HCT116 (cell line): ENCODE measurements around the gene DRC7. TPM values are rescaled to one million over a fixed set of nuclear protein-coding genes. Genes with fewer than 3 reads are reported as not detected.

ENCODE experiments used
- ATAC-seq: fragments of 200-7000 bp; cut with Tn5 transposase; 2 replicates; pipeline ENCODE4 v1.9.1; 2020; ENCODE audit warnings: mild to moderate bottlenecking, moderate library complexity
- BruUV-seq: library from RNA; stranded (reverse); fragments of 400-500 nt; replicated peaks from 2 replicates; lab custom pipeline; 2021; lab: Mats Ljungman, UMichigan
- CTCF ChIA-PET: fragments of 300-600 bp; sonication (Branson Sonifier 250); formaldehyde crosslinking; loops from one replicate; lab custom pipeline; 2021; ENCODE audit warnings: antibody characterized with exemption; lab: Charles Lee
- POLR2A ChIA-PET: fragments of 300-600, 350-600 bp; sonication (Branson Sonifier 250); formaldehyde crosslinking; loops from one replicate; lab custom pipeline; 2021; ENCODE audit warnings: antibody characterized with exemption; lab: Charles Lee
- RAD21 ChIA-PET, 2 experiments: fragments of 300-600 bp; sonication (Branson Sonifier 250); formaldehyde crosslinking; loops; one replicate each; lab custom pipeline; 2023; ENCODE audit warnings: low total read pairs in 2 of 2; ENCODE audit not compliant: uncharacterized antibody in 2 of 2, unreplicated experiment in 2 of 2, low non-redundant PET in 1 of 2; lab: Charles Lee
- DNase-seq: peaks from one replicate; pipeline ENCODE4 v3.0.0-alpha.2; 2010; ENCODE audit warnings: low read depth, low spot score
- H2AFZ ChIP-seq: fragments of 200-600 bp; shearing (Covaris generic), sonication (generic); 2 replicates; pipeline ENCODE4 v1.6.1; 2017; ENCODE audit warnings: low read depth, mixed run types, mixed read lengths, antibody characterized with exemption, low read length; ENCODE audit not compliant: poor library complexity, severe bottlenecking
- H3K27ac ChIP-seq: 2 replicates; pipeline ENCODE4 v1.5.1; 2012; ENCODE audit warnings: low read depth, low read length
- H3K27me3 ChIP-seq: fragments of 200-600 bp; sonication (generic); 2 replicates; pipeline ENCODE4 v1.6.1; 2016; ENCODE audit warnings: mixed run types, low read length, mixed read lengths; ENCODE audit not compliant: insufficient read depth
- H3K36me3 ChIP-seq, 2 experiments: fragments of 200-500 bp in 1 of 2; fragments of 200-600 bp in 1 of 2; sonication (Bioruptor generic) in 1 of 2; sonication (generic) in 1 of 2; 2 replicates each; pipeline versions ENCODE4 v1.5.1 to v1.6.1; 2014 to 2016; ENCODE audit warnings: low read length in 2 of 2, inconsistent platforms in 1 of 2, mixed read lengths in 1 of 2, mixed run types in 1 of 2; ENCODE audit not compliant: insufficient read depth in 2 of 2, control insufficient read depth in 1 of 2
- H3K4me1 ChIP-seq, 2 experiments: fragments of 200-600 bp in 1 of 2; sonication (generic) in 1 of 2; 2 replicates each; pipeline versions ENCODE4 v1.5.1 to v1.6.1; 2012 to 2017; ENCODE audit warnings: low read length in 2 of 2, inconsistent platforms in 1 of 2, mild to moderate bottlenecking in 1 of 2, mixed read lengths in 1 of 2, mixed run types in 1 of 2, moderate library complexity in 1 of 2; ENCODE audit not compliant: insufficient read depth in 2 of 2, control insufficient read depth in 1 of 2
- H3K4me2 ChIP-seq: fragments of 200-600 bp; sonication (generic); 2 replicates; pipeline ENCODE4 v1.6.1; 2017; ENCODE audit warnings: mixed run types, low read length, mixed read lengths
- H3K4me3 ChIP-seq, 2 experiments: fragments of 200-600 bp in 1 of 2; sonication (generic) in 1 of 2; replicated peaks in 1 of 2; 2 replicates each; pipeline ENCODE4 v1.5.1; 2011 to 2016; ENCODE audit warnings: low read length in 2 of 2, control low read depth in 1 of 2, low read depth in 1 of 2, mild to moderate bottlenecking in 1 of 2, mixed read lengths in 1 of 2, mixed run types in 1 of 2
- H3K79me2 ChIP-seq: fragments of 200-600 bp; sonication (generic); 2 replicates; pipeline ENCODE4 v1.6.1; 2017; ENCODE audit warnings: mild to moderate bottlenecking, mixed run types, low read length, moderate library complexity, mixed read lengths; ENCODE audit not compliant: insufficient read depth
- H3K9ac ChIP-seq: fragments of 200-600 bp; sonication (generic); 2 replicates; pipeline ENCODE4 v1.6.1; 2016; ENCODE audit warnings: low read length, mixed read lengths
- H3K9me2 ChIP-seq: fragments of 200-600 bp; sonication (generic), shearing (Covaris generic); 2 replicates; pipeline ENCODE4 v1.6.1; 2017; ENCODE audit warnings: mixed run types, mild to moderate bottlenecking, moderate library complexity; ENCODE audit not compliant: insufficient read depth
- H3K9me3 ChIP-seq, 2 experiments: fragments of 200-500 bp in 1 of 2; fragments of 200-600 bp in 1 of 2; sonication (Bioruptor generic) in 1 of 2; sonication (generic) in 1 of 2; 2 replicates each; pipeline ENCODE4 v1.6.1; 2014 to 2017; ENCODE audit warnings: low read length in 2 of 2, mixed read lengths in 2 of 2, inconsistent platforms in 1 of 2, low read depth in 1 of 2, mild to moderate bottlenecking in 1 of 2, mixed run types in 1 of 2, moderate library complexity in 1 of 2; ENCODE audit not compliant: control insufficient read depth in 1 of 2, insufficient read depth in 1 of 2
- H4K20me1 ChIP-seq: fragments of 200-600 bp; sonication (generic), shearing (Covaris generic); 2 replicates; pipeline ENCODE4 v1.6.1; 2017; ENCODE audit warnings: mixed run types, mild to moderate bottlenecking, moderate library complexity; ENCODE audit not compliant: insufficient read depth
- CBX3 ChIP-seq: IDR thresholded peaks from 2 replicates; pipeline ENCODE4 v1.6.1; 2012; ENCODE audit warnings: low read depth
- CEBPB ChIP-seq: IDR thresholded peaks from 2 replicates; pipeline ENCODE4 v1.6.1; 2012; ENCODE audit warnings: low read depth
- EGR1 ChIP-seq: IDR thresholded peaks from 2 replicates; pipeline ENCODE4 v1.6.1; 2012; ENCODE audit warnings: low read depth
- FOSL1 ChIP-seq: IDR thresholded peaks from 2 replicates; pipeline ENCODE4 v1.6.1; 2012; ENCODE audit warnings: low read depth
- POLR2A ChIP-seq: IDR thresholded peaks from 2 replicates; pipeline ENCODE4 v1.7.0; 2011; ENCODE audit warnings: borderline replicate concordance; ENCODE audit not compliant: insufficient read depth, insufficient read length; ENCODE audit errors: extremely low read depth
- RAD21 ChIP-seq: IDR thresholded peaks from 2 replicates; pipeline ENCODE4 v1.6.1; 2012; ENCODE audit warnings: low read depth, mild to moderate bottlenecking
- SIN3A ChIP-seq: IDR thresholded peaks from 2 replicates; pipeline ENCODE4 v1.6.1; 2012; ENCODE audit warnings: low read depth
- SRF ChIP-seq: IDR thresholded peaks from 2 replicates; pipeline ENCODE4 v1.6.1; 2012; ENCODE audit warnings: low read depth
- TCF7L2 ChIP-seq: IDR thresholded peaks from 2 replicates; pipeline ENCODE4 v1.7.0; 2011; ENCODE audit warnings: borderline replicate concordance, inconsistent platforms; ENCODE audit not compliant: insufficient read depth, insufficient read length; ENCODE audit errors: extremely low read depth
- YY1 ChIP-seq: IDR thresholded peaks from 2 replicates; pipeline ENCODE4 v1.6.1; 2011; ENCODE audit warnings: low read length, low read depth, moderate library complexity, mild to moderate bottlenecking; ENCODE audit not compliant: insufficient replicate concordance; ENCODE audit errors: extremely low read depth
- ZNF274 ChIP-seq: fragments of 200-500 bp; sonication (Bioruptor generic); IDR thresholded peaks from 2 replicates; pipeline ENCODE4 v1.6.1; 2014; ENCODE audit warnings: mild to moderate bottlenecking, low read depth, low read length, inconsistent platforms
- intact Hi-C: fragments of 100-400 bp; cut with micrococcal nuclease; formaldehyde crosslinking; loops from 2 replicates; pipeline ENCODE4 v1.10.0; 2022
- total RNA-seq: library from RNA; stranded (reverse); gene quantifications from one replicate; pipeline ENCODE4 v1.2.1, GENCODE V29; 2021; ENCODE audit not compliant: unreplicated experiment
- TF ChIP-seq, protein P1 (sequence below): IDR thresholded peaks from 2 replicates; pipeline ENCODE4 v1.6.1; 2012; ENCODE audit warnings: low read depth
- TF ChIP-seq, protein P2 (sequence below), 3 experiments: fragments of 200-600 bp in 1 of 3; sonication (generic) in 1 of 3; IDR thresholded peaks in 2 of 3; conservative IDR thresholded peaks in 1 of 3; 2 replicates each; pipeline ENCODE4 v1.5.1; 2012 to 2017; ENCODE audit warnings: low read depth in 2 of 3, low read length in 2 of 3, antibody characterized with exemption in 1 of 3, borderline replicate concordance in 1 of 3, control low read depth in 1 of 3, mild to moderate bottlenecking in 1 of 3, mixed read lengths in 1 of 3, mixed run types in 1 of 3, moderate library complexity in 1 of 3; ENCODE audit not compliant: insufficient read depth in 1 of 3
- TF ChIP-seq, protein P3 (sequence below): IDR thresholded peaks from 2 replicates; pipeline ENCODE4 v1.6.1; 2012

Gene DRC7
- total RNA-seq, 1 experiment from 2014 or later: 0.91 TPM

DNA sequence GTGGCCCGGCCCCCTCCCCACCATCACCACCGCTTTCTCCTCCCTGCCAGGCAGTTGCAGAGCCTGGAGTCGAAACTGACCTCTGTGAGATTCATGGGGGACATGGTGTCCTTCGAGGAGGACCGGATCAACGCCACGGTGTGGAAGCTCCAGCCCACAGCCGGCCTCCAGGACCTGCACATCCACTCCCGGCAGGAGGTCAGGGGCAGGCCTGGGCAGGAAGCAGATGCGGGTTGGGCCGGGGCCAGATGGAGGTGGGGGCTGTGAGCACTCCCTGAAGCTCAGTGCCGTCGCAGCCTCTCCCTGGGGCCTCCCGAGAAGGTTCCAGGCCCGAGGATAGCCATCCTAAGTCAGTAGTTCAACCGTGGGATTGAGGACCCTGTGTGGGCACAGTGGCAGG lies 40.7 kb upstream of the DRC7 start:
- intact Hi-C loops: no loop called here
- BruUV-seq: no TSS peak
- DNase-seq: no peak
- ATAC-seq: no peak
- ChIA-PET RAD21 (no interaction called here), CTCF (no interaction called here), POLR2A (no interaction called here)
- H3K27ac ChIP-seq: no peak overlapping the region
- no peaks in the 10 kb centered on the region for H3K79me2 ChIP-seq
- H3K9ac ChIP-seq: no peak overlapping the region
- H3K27me3 ChIP-seq: no peaks in the 10 kb centered on the region
- no peaks in the 10 kb centered on the region for H4K20me1 ChIP-seq
- no peaks in the 10 kb centered on the region for H3K9me2 ChIP-seq
- no peak for TF ChIP-seq FOSL1
- no peak for TF ChIP-seq YY1
- TF ChIP-seq SIN3A: no peak
- H2AFZ ChIP-seq: no peak overlapping the region
- no peaks in the 10 kb centered on the region for H3K9me3 ChIP-seq
- no peak overlapping the region for H3K4me3 ChIP-seq
- H3K36me3 ChIP-seq: no peaks in the 10 kb centered on the region
- peaks cover 0 to 3% of the 10 kb centered on the region in 2 experiments; a peak in 1 of 4 replicates for H3K4me1 ChIP-seq
- no peak overlapping the region for H3K4me2 ChIP-seq

DNA sequence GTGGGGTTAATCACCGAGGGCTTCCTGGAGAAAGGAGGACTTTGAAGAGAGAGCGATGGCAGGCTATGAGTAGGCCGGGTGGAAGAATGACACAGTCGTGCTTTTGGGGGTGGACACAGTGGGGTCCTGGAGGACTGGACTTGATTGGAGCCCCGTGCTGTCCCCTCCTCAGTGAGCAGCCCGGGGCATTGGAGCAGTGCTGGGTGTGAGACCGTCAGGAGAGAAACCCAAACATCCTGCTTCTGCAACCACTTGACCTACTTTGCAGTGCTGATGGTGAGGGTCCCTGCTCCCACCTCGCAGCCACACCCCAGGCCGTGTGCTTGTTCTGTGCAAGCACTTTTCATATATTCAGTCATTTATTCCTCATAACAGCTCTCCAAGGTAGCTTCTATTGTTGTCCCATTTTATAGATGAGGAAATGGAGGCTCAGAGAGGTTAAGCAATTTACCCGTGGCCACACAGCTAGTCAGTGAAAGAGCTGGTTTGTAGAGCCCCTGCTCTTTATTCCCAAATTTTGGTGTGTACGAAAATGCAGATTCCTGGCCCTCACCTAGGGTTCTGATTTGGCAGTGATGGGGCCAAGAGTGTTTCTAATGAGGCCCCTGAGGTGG lies 38.2 kb upstream of the DRC7 start:
- no peaks in the 10 kb centered on the region for H3K9me2 ChIP-seq
- no peaks in the 10 kb centered on the region for H3K27me3 ChIP-seq
- no TSS peak for BruUV-seq
- H4K20me1 ChIP-seq: no peaks in the 10 kb centered on the region
- intact Hi-C loops: no loop called here
- CTCF ChIA-PET: no interaction called here
- no peak for DNase-seq
- H3K79me2 ChIP-seq: no peaks in the 10 kb centered on the region
- POLR2A ChIA-PET: no interaction called here
- no peak overlapping the region for H2AFZ ChIP-seq
- no peak overlapping the region for H3K9ac ChIP-seq
- H3K9me3 ChIP-seq: no peaks in the 10 kb centered on the region
- TF ChIP-seq, protein P1, sequence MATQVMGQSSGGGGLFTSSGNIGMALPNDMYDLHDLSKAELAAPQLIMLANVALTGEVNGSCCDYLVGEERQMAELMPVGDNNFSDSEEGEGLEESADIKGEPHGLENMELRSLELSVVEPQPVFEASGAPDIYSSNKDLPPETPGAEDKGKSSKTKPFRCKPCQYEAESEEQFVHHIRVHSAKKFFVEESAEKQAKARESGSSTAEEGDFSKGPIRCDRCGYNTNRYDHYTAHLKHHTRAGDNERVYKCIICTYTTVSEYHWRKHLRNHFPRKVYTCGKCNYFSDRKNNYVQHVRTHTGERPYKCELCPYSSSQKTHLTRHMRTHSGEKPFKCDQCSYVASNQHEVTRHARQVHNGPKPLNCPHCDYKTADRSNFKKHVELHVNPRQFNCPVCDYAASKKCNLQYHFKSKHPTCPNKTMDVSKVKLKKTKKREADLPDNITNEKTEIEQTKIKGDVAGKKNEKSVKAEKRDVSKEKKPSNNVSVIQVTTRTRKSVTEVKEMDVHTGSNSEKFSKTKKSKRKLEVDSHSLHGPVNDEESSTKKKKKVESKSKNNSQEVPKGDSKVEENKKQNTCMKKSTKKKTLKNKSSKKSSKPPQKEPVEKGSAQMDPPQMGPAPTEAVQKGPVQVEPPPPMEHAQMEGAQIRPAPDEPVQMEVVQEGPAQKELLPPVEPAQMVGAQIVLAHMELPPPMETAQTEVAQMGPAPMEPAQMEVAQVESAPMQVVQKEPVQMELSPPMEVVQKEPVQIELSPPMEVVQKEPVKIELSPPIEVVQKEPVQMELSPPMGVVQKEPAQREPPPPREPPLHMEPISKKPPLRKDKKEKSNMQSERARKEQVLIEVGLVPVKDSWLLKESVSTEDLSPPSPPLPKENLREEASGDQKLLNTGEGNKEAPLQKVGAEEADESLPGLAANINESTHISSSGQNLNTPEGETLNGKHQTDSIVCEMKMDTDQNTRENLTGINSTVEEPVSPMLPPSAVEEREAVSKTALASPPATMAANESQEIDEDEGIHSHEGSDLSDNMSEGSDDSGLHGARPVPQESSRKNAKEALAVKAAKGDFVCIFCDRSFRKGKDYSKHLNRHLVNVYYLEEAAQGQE: no peak
- TF ChIP-seq EGR1 (no peak), RAD21 (no peak), TCF7L2 (no peak), SRF (no peak), POLR2A (no peak), CBX3 (no peak), ZNF274 (no peak), CEBPB (no peak)
- TF ChIP-seq, protein P2, sequence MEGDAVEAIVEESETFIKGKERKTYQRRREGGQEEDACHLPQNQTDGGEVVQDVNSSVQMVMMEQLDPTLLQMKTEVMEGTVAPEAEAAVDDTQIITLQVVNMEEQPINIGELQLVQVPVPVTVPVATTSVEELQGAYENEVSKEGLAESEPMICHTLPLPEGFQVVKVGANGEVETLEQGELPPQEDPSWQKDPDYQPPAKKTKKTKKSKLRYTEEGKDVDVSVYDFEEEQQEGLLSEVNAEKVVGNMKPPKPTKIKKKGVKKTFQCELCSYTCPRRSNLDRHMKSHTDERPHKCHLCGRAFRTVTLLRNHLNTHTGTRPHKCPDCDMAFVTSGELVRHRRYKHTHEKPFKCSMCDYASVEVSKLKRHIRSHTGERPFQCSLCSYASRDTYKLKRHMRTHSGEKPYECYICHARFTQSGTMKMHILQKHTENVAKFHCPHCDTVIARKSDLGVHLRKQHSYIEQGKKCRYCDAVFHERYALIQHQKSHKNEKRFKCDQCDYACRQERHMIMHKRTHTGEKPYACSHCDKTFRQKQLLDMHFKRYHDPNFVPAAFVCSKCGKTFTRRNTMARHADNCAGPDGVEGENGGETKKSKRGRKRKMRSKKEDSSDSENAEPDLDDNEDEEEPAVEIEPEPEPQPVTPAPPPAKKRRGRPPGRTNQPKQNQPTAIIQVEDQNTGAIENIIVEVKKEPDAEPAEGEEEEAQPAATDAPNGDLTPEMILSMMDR (IDR thresholded peaks at IDR 0.05 in 2 of 3, conservative IDR thresholded peaks at IDR 0.05 in 1 of 3; ENCODE audit: borderline replicate concordance in 1 of 3, insufficient read depth in 1 of 3, low read depth in 2 of 3, low read length in 2 of 3): no peak
- TF ChIP-seq, protein P3, sequence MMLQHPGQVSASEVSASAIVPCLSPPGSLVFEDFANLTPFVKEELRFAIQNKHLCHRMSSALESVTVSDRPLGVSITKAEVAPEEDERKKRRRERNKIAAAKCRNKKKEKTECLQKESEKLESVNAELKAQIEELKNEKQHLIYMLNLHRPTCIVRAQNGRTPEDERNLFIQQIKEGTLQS: no peak
- no peak overlapping the region for H3K27ac ChIP-seq
- no peak overlapping the region for H3K4me3 ChIP-seq
- no peak overlapping the region for H3K4me2 ChIP-seq
- no peak for ATAC-seq
- H3K4me1 ChIP-seq: no peaks in the 10 kb centered on the region
- no peaks in the 10 kb centered on the region for H3K36me3 ChIP-seq
- RAD21 ChIA-PET: no interaction called here
